Endothelial cell (in vitro differentiated cells): ENCODE results near the gene SMAP2. TPM values are rescaled to one million over a fixed set of nuclear protein-coding genes. Genes with fewer than 3 reads are reported as not detected.

Experiments
- DNase-seq: peaks from one replicate; pipeline ENCODE4 v3.0.0; 2021; ENCODE audit warnings: low spot score
- H3K27ac Mint-ChIP-seq: one replicate; pipeline ENCODE4 v1.8.0; 2021; ENCODE audit warnings: mixed read lengths, inconsistent platforms; ENCODE audit not compliant: unreplicated experiment
- H3K27me3 Mint-ChIP-seq: one replicate; pipeline ENCODE4 v1.8.0; 2021; ENCODE audit warnings: mild to moderate bottlenecking, moderate library complexity, mixed read lengths, inconsistent platforms; ENCODE audit not compliant: unreplicated experiment
- H3K36me3 Mint-ChIP-seq: one replicate; pipeline ENCODE4 v1.8.0; 2021; ENCODE audit warnings: mild to moderate bottlenecking, low read depth, mixed read lengths, inconsistent platforms; ENCODE audit not compliant: unreplicated experiment
- H3K4me1 Mint-ChIP-seq: one replicate; pipeline ENCODE4 v1.8.0; 2021; ENCODE audit warnings: mild to moderate bottlenecking, mixed read lengths, inconsistent platforms; ENCODE audit not compliant: unreplicated experiment
- H3K4me3 Mint-ChIP-seq: one replicate; pipeline ENCODE4 v1.8.0; 2021; ENCODE audit warnings: mild to moderate bottlenecking, mixed read lengths, inconsistent platforms; ENCODE audit not compliant: unreplicated experiment
- H3K9me3 Mint-ChIP-seq: one replicate; pipeline ENCODE4 v1.8.0; 2021; ENCODE audit warnings: mixed read lengths, inconsistent platforms; ENCODE audit not compliant: unreplicated experiment
- CTCF ChIP-seq: fragments of 200-600 bp; sonication (generic); IDR thresholded peaks from one replicate; pipeline ENCODE4 v1.5.0; 2021; ENCODE audit warnings: antibody characterized with exemption; ENCODE audit not compliant: unreplicated experiment
- total RNA-seq: library from RNA; stranded (reverse); fragmentation: NEBNext Ultra II Directional; extraction: Animal tissue kit (Norgen Biotek cat#: 25700); gene quantifications from one replicate; pipeline ENCODE4 v1.2.1, GENCODE V29; 2021; ENCODE audit not compliant: unreplicated experiment

SMAP2 gene
- total RNA-seq, 1 donor from 2014 or later: 12.1 TPM

DNA sequence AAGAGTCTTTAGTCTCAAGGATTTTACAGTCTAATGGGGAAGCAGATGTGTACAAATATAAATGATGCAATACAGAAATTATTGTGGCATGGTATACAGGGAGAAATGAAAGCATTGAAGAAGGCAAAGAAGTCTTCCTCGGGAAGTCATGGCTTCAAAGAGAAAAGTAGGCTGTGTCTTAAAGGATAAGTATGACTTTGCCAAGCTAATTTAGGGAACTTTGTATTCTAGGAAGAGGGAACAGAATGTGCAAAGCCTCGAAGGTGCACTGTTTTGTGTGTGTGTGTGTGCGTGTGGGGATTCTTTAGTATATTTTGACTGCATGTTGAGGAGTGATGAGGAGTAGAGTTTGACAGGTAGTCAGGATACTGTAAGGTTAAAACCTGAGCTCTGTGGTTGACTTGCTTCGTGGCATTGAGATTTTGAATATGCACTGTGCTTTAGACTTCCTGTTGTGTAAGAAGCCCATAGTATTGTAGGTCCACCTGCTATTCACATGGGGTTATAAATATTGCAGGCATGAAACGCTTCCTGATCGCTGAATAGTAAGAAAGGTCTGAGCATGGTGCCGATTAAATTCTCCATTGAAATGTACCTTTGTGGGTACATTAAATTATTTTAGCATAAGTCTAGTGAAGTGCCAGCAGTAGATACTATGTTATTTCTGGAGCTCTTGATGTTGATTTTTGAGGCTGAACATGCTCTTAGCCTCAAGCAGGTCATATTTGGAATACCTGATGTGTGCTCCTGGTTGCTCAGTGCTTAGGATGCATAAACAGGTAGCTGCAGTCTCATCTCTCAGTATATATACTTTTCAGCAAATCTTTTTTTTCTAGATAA lies 8.0 kb downstream of the SMAP2 start:
- H3K36me3 Mint-ChIP-seq: no peaks in the 10 kb centered on the region
- H3K27ac Mint-ChIP-seq: no peak overlapping the region
- H3K9me3 Mint-ChIP-seq: no peaks in the 10 kb centered on the region
- no peak for DNase-seq
- H3K4me3 Mint-ChIP-seq: no peak overlapping the region
- H3K4me1 Mint-ChIP-seq: peaks cover 36% of the 10 kb centered on the region
- TF ChIP-seq CTCF: no peak
- H3K27me3 Mint-ChIP-seq: peaks cover 2% of the 10 kb centered on the region

DNA sequence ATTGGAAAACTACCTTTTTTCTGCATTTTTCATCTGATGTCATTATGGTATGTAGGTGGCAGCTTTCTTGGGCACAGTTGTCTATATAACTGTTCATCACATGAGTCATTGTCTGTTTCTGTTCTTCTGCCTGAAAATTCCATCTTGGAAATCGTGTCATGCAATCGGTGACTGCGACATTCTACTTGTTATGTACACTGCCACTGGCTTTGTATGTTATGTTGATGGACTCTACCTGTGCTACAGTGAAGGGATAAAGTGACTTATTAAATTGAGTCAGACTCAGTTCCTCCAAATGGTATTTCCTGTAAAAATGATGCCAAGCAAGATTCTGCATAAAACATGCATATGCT lies 8.6 kb downstream of the SMAP2 start:
- Mint-ChIP-seq H3K27me3 (peaks cover 2% of the 10 kb centered on the region), H3K4me3 (no peak overlapping the region), H3K4me1 (peaks cover 39% of the 10 kb centered on the region), H3K27ac (no peak overlapping the region), H3K9me3 (no peaks in the 10 kb centered on the region), H3K36me3 (no peaks in the 10 kb centered on the region)
- no peak for TF ChIP-seq CTCF
- no peak for DNase-seq

DNA sequence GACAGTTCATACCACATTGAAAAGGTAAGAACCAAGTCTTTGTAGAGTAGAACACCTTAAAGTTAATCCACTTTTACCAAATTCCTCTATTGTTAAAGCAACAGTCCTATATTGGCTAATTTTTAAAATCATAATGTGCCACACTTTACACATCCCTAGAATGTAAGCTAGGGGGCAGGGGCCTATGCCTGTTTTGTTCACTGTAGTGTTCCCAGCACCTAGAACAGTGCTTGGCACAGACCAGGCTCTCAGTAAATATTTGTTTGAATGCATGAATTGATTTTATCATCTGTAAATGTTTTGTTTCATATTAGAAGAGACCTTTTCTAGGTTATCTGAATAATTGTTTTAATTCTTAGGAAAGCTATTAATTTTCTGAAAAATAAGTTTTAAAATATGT lies 9.1 kb downstream of the SMAP2 start:
- no peak for DNase-seq
- Mint-ChIP-seq H3K4me3 (no peak overlapping the region), H3K36me3 (no peaks in the 10 kb centered on the region), H3K27ac (no peak overlapping the region), H3K27me3 (peaks cover 2% of the 10 kb centered on the region), H3K4me1 (peaks cover 39% of the 10 kb centered on the region), H3K9me3 (no peaks in the 10 kb centered on the region)
- no peak for TF ChIP-seq CTCF

- H3K4me1 Mint-ChIP-seq: peaks cover 39% of the 10 kb centered on the region
- H3K4me3 Mint-ChIP-seq: no peak overlapping the region
- no peak for TF ChIP-seq CTCF
- H3K9me3 Mint-ChIP-seq: no peaks in the 10 kb centered on the region
- peaks cover 2% of the 10 kb centered on the region for H3K27me3 Mint-ChIP-seq
- no peak for DNase-seq
- no peaks in the 10 kb centered on the region for H3K36me3 Mint-ChIP-seq
- peak overlapping the region; percentile 32 for H3K27ac Mint-ChIP-seq
Measured at GRCh38 chr1:40383095-40383487, 9.6 kb downstream of the SMAP2 start.

GRCh38 chr1:40383488-40384412 lies 10.2 kb downstream of the SMAP2 start:
- no peak for TF ChIP-seq CTCF
- H3K36me3 Mint-ChIP-seq: peaks cover 5% of the 10 kb centered on the region
- no peaks in the 10 kb centered on the region for H3K9me3 Mint-ChIP-seq
- no peak overlapping the region for H3K27ac Mint-ChIP-seq
- H3K4me1 Mint-ChIP-seq: peaks cover 43% of the 10 kb centered on the region
- peaks cover 2% of the 10 kb centered on the region for H3K27me3 Mint-ChIP-seq
- H3K4me3 Mint-ChIP-seq: no peak overlapping the region
- no peak for DNase-seq
